IPS-15b (cell line): ENCODE results near the gene TSPYL4.

Experiments
- H3K27me3 ChIP-seq: one replicate; pipeline ENCODE4 v1.6.1; 2013; ENCODE audit warnings: low read length; ENCODE audit not compliant: control insufficient read depth, insufficient read depth
- H3K36me3 ChIP-seq: one replicate; pipeline ENCODE4 v1.6.1; 2013; ENCODE audit warnings: low read length; ENCODE audit not compliant: control insufficient read depth, insufficient read depth
- H3K4me1 ChIP-seq: one replicate; pipeline ENCODE4 v1.6.1; 2013; ENCODE audit warnings: mild to moderate bottlenecking, low read length; ENCODE audit not compliant: control insufficient read depth, insufficient read depth
- H3K4me3 ChIP-seq: one replicate; pipeline ENCODE4 v1.5.1; 2013; ENCODE audit warnings: low read depth, low read length
- H3K9ac ChIP-seq: one replicate; pipeline ENCODE4 v1.6.1; 2013; ENCODE audit warnings: low read depth, mild to moderate bottlenecking, low read length
- H3K9me3 ChIP-seq: one replicate; pipeline ENCODE4 v1.6.1; 2013; ENCODE audit warnings: mild to moderate bottlenecking, low read length; ENCODE audit not compliant: control insufficient read depth, insufficient read depth

Gene TSPYL4

GRCh38 chr6:116253505-116254296 lies at the start of gene TSPYL4:
TSPYL4 (minus strand) TSS chr6:116254075; CDS start chr6:116254008, 67 bp downstream.
- Histone ChIP-seq H3K4me3 (peak within 1 kb of the TSS; percentile 90), H3K36me3 (no peaks in the 10 kb centered on the region), H3K27me3 (no peaks in the 10 kb centered on the region), H3K4me1 (peaks cover 14% of the 10 kb centered on the region), H3K9ac (peak within 1 kb of the TSS; percentile 74), H3K9me3 (no peaks in the 10 kb centered on the region)

- Histone ChIP-seq H3K27me3 (no peaks in the 10 kb centered on the region), H3K4me1 (no peaks in the 10 kb centered on the region), H3K9ac (no peak overlapping the region), H3K36me3 (no peaks in the 10 kb centered on the region), H3K9me3 (no peaks in the 10 kb centered on the region), H3K4me3 (no peak overlapping the region)
These were observed 47.2 kb upstream of the TSPYL4 start for GRCh38 chr6:116301104-116301503.

GRCh38 chr6:116300566-116300965 lies 46.7 kb upstream of the TSPYL4 start:
- H3K36me3 ChIP-seq: no peaks in the 10 kb centered on the region
- no peaks in the 10 kb centered on the region for H3K4me1 ChIP-seq
- no peak overlapping the region for H3K4me3 ChIP-seq
- no peak overlapping the region for H3K9ac ChIP-seq
- H3K9me3 ChIP-seq: no peaks in the 10 kb centered on the region
- no peaks in the 10 kb centered on the region for H3K27me3 ChIP-seq

DNA sequence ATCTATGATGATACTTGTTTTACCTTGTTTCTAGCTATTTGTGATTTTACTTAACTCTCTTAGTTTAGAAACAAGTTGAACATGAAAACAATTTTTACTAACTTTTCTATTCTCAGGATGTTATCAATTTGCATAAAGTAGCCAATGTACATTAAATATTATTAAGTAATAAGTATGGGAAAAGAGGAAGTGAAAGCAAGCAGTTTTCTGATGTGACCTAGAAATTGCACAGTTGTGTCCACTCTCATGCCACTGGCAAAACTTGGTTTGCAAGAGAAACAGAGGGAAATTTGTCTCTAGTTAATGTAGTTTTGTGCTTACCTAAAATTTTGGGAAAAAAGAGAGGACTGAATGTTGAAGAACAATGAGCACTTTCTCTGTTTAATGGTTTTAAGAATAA lies 45.1 kb upstream of the TSPYL4 start:
- Histone ChIP-seq H3K9ac (no peak overlapping the region), H3K9me3 (no peaks in the 10 kb centered on the region), H3K4me3 (no peak overlapping the region), H3K4me1 (no peaks in the 10 kb centered on the region), H3K27me3 (no peaks in the 10 kb centered on the region), H3K36me3 (no peaks in the 10 kb centered on the region)

GRCh38 chr6:116298273-116298672 lies 44.4 kb upstream of the TSPYL4 start:
- Histone ChIP-seq H3K36me3 (no peaks in the 10 kb centered on the region), H3K4me3 (no peak overlapping the region), H3K9me3 (no peaks in the 10 kb centered on the region), H3K9ac (no peak overlapping the region), H3K4me1 (no peaks in the 10 kb centered on the region), H3K27me3 (no peaks in the 10 kb centered on the region)

GRCh38 chr6:116292553-116292952 lies 38.7 kb upstream of the TSPYL4 start:
- Histone ChIP-seq H3K9ac (no peak overlapping the region), H3K4me3 (no peak overlapping the region), H3K27me3 (no peaks in the 10 kb centered on the region), H3K36me3 (no peaks in the 10 kb centered on the region), H3K4me1 (no peaks in the 10 kb centered on the region), H3K9me3 (no peaks in the 10 kb centered on the region)

DNA sequence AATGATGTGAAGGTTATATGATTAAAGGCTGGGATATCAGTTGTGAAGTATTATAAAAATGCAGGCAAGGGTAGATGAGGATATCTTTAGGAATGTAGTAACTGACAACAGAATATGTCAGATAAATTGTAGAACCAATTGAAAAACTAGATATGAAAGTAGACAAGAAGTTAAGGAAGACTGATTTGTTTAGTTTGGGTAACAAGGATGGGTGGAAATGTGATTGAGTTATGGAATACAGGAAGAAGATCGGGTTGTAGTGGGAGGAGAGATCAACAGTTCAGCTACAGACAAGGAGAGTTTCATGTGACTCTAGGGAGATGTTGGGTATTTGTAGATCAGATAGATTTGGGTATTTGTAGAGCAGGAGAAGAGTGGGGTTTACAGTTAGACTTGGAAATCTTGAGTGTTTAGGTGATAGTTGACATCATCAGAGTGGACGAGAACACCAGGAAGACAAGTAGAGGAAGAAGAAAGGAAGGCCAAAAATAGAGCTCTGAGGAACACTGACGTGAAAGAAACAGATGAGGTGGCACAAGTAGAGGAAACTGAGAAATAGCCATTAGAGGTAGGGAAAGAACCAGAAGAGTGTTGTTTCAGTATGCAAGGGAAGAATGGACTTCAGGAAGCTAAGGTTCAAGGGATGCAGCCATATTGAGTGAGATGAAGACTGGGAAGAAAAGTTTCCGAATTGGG lies 38.0 kb upstream of the TSPYL4 start:
- Histone ChIP-seq H3K9me3 (no peaks in the 10 kb centered on the region), H3K4me1 (no peaks in the 10 kb centered on the region), H3K9ac (no peak overlapping the region)

DNA sequence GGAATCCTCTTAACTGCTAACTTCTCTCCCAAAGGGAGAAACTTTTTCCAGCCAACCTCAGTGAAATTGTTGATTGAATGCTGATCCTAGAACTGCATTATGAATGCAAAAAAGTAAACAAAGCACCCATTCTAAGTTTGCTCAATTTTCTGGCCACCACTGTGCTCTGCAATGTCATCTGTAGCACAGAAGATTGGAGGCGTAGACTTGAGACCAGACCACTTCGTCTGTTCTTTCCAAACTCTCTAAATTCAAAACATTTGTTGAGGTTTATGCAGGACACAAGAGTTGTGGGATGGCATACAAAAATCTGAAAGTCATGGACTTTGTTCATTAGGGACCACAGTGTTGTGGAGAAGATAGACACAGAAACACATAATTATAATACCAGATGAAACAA lies 36.9 kb upstream of the TSPYL4 start:
- Histone ChIP-seq H3K4me1 (no peaks in the 10 kb centered on the region), H3K9ac (no peak overlapping the region), H3K9me3 (no peaks in the 10 kb centered on the region), H3K36me3 (no peaks in the 10 kb centered on the region), H3K4me3 (no peak overlapping the region), H3K27me3 (no peaks in the 10 kb centered on the region)

More for the DNA sequence above, 38.0 kb upstream of the TSPYL4 start:
- Histone ChIP-seq H3K27me3 (no peaks in the 10 kb centered on the region), H3K4me3 (no peak overlapping the region), H3K36me3 (no peaks in the 10 kb centered on the region)

DNA sequence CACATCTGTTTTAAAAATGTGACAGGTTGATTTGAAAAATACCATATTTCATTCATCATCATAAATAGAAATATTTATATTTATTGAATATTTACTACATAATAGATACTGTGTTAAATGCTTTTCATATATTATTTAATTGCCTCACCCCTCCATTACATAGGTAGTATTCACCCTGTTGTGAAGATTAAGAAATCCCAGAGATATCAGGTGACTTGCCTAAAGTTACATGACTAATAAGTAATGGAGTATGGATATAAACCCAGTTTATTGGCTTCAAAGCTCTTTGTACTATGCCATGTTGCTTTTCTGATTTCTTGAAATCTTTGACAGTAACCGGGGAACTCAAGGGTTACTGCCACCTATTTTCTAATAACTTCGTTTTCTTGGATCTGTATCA lies 36.0 kb upstream of the TSPYL4 start:
- no peaks in the 10 kb centered on the region for H3K27me3 ChIP-seq
- no peak overlapping the region for H3K4me3 ChIP-seq
- H3K9me3 ChIP-seq: no peaks in the 10 kb centered on the region
- no peak overlapping the region for H3K9ac ChIP-seq
- H3K36me3 ChIP-seq: no peaks in the 10 kb centered on the region
- H3K4me1 ChIP-seq: no peaks in the 10 kb centered on the region

- H3K4me1 ChIP-seq: no peaks in the 10 kb centered on the region
- no peaks in the 10 kb centered on the region for H3K27me3 ChIP-seq
- H3K4me3 ChIP-seq: no peak overlapping the region
- no peaks in the 10 kb centered on the region for H3K36me3 ChIP-seq
- H3K9ac ChIP-seq: no peak overlapping the region
- H3K9me3 ChIP-seq: no peaks in the 10 kb centered on the region
These were observed 33.9 kb upstream of the TSPYL4 start for GRCh38 chr6:116287689-116288282.

- no peaks in the 10 kb centered on the region for H3K4me1 ChIP-seq
- no peaks in the 10 kb centered on the region for H3K9me3 ChIP-seq
- H3K27me3 ChIP-seq: no peaks in the 10 kb centered on the region
- H3K9ac ChIP-seq: no peak overlapping the region
- no peaks in the 10 kb centered on the region for H3K36me3 ChIP-seq
- no peak overlapping the region for H3K4me3 ChIP-seq
These were observed 33.0 kb upstream of the TSPYL4 start for GRCh38 chr6:116286773-116287358.
